MCF 10A (cell line): ENCODE results near the gene NXPH4. TPM values are rescaled to one million over a fixed set of nuclear protein-coding genes. Genes with fewer than 3 reads are reported as not detected.

Source experiments
- BruUV-seq: library from RNA; stranded (reverse); fragments of 400-500 nt; replicated peaks from 2 replicates; lab custom pipeline; 2021; lab: Mats Ljungman, UMichigan
- CTCF ChIA-PET: fragments of 300-600 bp; sonication (Branson Sonifier 250); formaldehyde crosslinking; extraction: SDS; loops from one replicate; lab custom pipeline; 2021; ENCODE audit warnings: antibody characterized with exemption, inconsistent platforms; lab: Yijun Ruan, JAX
- POLR2A ChIA-PET: fragments of 300-600, 350-650 bp; sonication (Branson Sonifier 250); formaldehyde crosslinking; extraction: SDS; loops from one replicate; lab custom pipeline; 2020; ENCODE audit warnings: antibody characterized with exemption, inconsistent platforms; lab: Yijun Ruan, JAX
- DNase-seq: peaks from one replicate; pipeline ENCODE4 v3.0.0-alpha.2; 2018; ENCODE audit not compliant: unreplicated experiment
- H3K27ac Mint-ChIP-seq: one replicate; pipeline ENCODE4 v1.8.0; 2022; ENCODE audit warnings: mild to moderate bottlenecking, low read depth, mixed read lengths; ENCODE audit not compliant: unreplicated experiment
- H3K27me3 Mint-ChIP-seq: one replicate; pipeline ENCODE4 v1.8.0; 2022; ENCODE audit warnings: mixed read lengths; ENCODE audit not compliant: insufficient read depth, unreplicated experiment
- H3K36me3 Mint-ChIP-seq: one replicate; pipeline ENCODE4 v1.8.0; 2022; ENCODE audit warnings: mild to moderate bottlenecking, moderate library complexity, mixed read lengths; ENCODE audit not compliant: insufficient read depth, unreplicated experiment
- H3K4me1 Mint-ChIP-seq: one replicate; pipeline ENCODE4 v1.8.0; 2022; ENCODE audit warnings: mixed read lengths; ENCODE audit not compliant: insufficient read depth, unreplicated experiment
- H3K4me3 Mint-ChIP-seq: one replicate; pipeline ENCODE4 v1.8.0; 2022; ENCODE audit warnings: mild to moderate bottlenecking, moderate library complexity, mixed read lengths; ENCODE audit not compliant: unreplicated experiment
- H3K9me3 Mint-ChIP-seq: one replicate; pipeline ENCODE4 v1.8.0; 2022; ENCODE audit warnings: mixed read lengths; ENCODE audit not compliant: unreplicated experiment
- CTCF ChIP-seq: fragments of 200-600 bp; IDR thresholded peaks from one replicate; pipeline ENCODE4 v1.8.0; 2022; ENCODE audit warnings: antibody characterized with exemption, mild to moderate bottlenecking; ENCODE audit not compliant: unreplicated experiment
- intact Hi-C: fragments of 100-400 bp; cut with micrococcal nuclease; formaldehyde crosslinking; loops from 2 replicates; pipeline ENCODE4 v1.14.1; 2022
- total RNA-seq: library from RNA; stranded (reverse); gene quantifications from 2 replicates; pipeline ENCODE4 v1.2.3, GENCODE V29; 2022

NXPH4 gene
- total RNA-seq, 1 experiment from 2014 or later: 2.2 TPM

- CTCF ChIA-PET: interaction anchor here (0.5 to 15.4 kb wide), 12 partner anchors 8 to 155 kb away, joined by 3 to 530 read pairs (median 4); partner anchors contain the start of genes LRP1 and STAT6
- Mint-ChIP-seq H3K4me3 (no peak overlapping the region), H3K9me3 (no peaks in the 10 kb centered on the region), H3K27ac (no peak overlapping the region), H3K36me3 (peaks cover 37% of the 10 kb centered on the region), H3K4me1 (peaks cover 10% of the 10 kb centered on the region), H3K27me3 (no peaks in the 10 kb centered on the region)
- POLR2A ChIA-PET: interaction anchor here (0.5 to 1.8 kb wide), 4 partner anchors 32 to 113 kb away, joined by 3 to 15 read pairs (median 4); no protein-coding TSS in a partner anchor
- intact Hi-C loops: loop anchor here (1.0 kb wide), 3 partner anchors 60 to 176 kb away; no protein-coding TSS in a partner anchor
- no peak for TF ChIP-seq CTCF
- DNase-seq: no peak
- no TSS peak for BruUV-seq
Measured at GRCh38 chr12:57183939-57184725, 32.5 kb upstream of the NXPH4 start.

- H3K36me3 Mint-ChIP-seq: peaks cover 36% of the 10 kb centered on the region
- CTCF ChIA-PET: interaction anchor here (1.1 to 15.4 kb wide), 8 partner anchors 10 to 117 kb away, joined by 3 to 530 read pairs (median 5); partner anchors contain the start of gene LRP1
- no peak overlapping the region for H3K27ac Mint-ChIP-seq
- no peak overlapping the region for H3K4me3 Mint-ChIP-seq
- TF ChIP-seq CTCF: no peak
- no TSS peak for BruUV-seq
- intact Hi-C loops: no loop called here
- POLR2A ChIA-PET: interaction anchor here (1.1 to 1.8 kb wide), 3 partner anchors 20 to 74 kb away, joined by 3 to 7 read pairs (median 5); partner anchors contain the start of gene STAT6
- no peak for DNase-seq
- H3K27me3 Mint-ChIP-seq: no peaks in the 10 kb centered on the region
- no peaks in the 10 kb centered on the region for H3K9me3 Mint-ChIP-seq
- peaks cover 10% of the 10 kb centered on the region for H3K4me1 Mint-ChIP-seq
Measured at GRCh38 chr12:57185403-57185802, 31.2 kb upstream of the NXPH4 start.

GRCh38 chr12:57185906-57186508, 30.6 kb upstream of the NXPH4 start:
- Mint-ChIP-seq H3K4me1 (peaks cover 10% of the 10 kb centered on the region), H3K4me3 (no peak overlapping the region), H3K36me3 (peaks cover 36% of the 10 kb centered on the region), H3K9me3 (no peaks in the 10 kb centered on the region), H3K27ac (no peak overlapping the region), H3K27me3 (no peaks in the 10 kb centered on the region)
- TF ChIP-seq CTCF: no peak
- POLR2A ChIA-PET: interaction anchor here (0.7 to 1.8 kb wide), 6 partner anchors 11 to 100 kb away, joined by 3 to 7 read pairs (median 4); partner anchors contain the start of genes LRP1 and STAT6
- BruUV-seq: no TSS peak
- CTCF ChIA-PET: interaction anchor here (0.6 to 4.0 kb wide), 8 partner anchors 11 to 313 kb away, joined by 3 to 30 read pairs (median 4); no protein-coding TSS in a partner anchor
- DNase-seq: no peak
- intact Hi-C loops: no loop called here
